Left ventricle myocardium inferior (tissue), 1 donor: ENCODE data around the gene RGS17. TPM values are rescaled to one million over a fixed set of nuclear protein-coding genes. Genes with fewer than 3 reads are reported as not detected.

Experiments
- DNase-seq: peaks from one replicate; pipeline ENCODE4 v3.0.0-alpha.2; 2020
- H3K27ac ChIP-seq: fragments of 200-600 bp; replicated peaks from 2 replicates; pipeline ENCODE4 v1.8.0; 2021
- H3K27me3 ChIP-seq: fragments of 200-600 bp; 2 replicates; pipeline ENCODE4 v1.8.0; 2021; ENCODE audit warnings: low read depth
- H3K36me3 ChIP-seq: fragments of 200-600 bp; 2 replicates; pipeline ENCODE4 v1.8.0; 2021
- H3K4me1 ChIP-seq: fragments of 200-600 bp; 2 replicates; pipeline ENCODE4 v1.8.0; 2021
- H3K4me3 ChIP-seq: fragments of 200-600 bp; 2 replicates; pipeline ENCODE4 v1.8.0; 2021; ENCODE audit warnings: mild to moderate bottlenecking, moderate library complexity
- H3K9me3 ChIP-seq: fragments of 200-600 bp; replicated peaks from 2 replicates; pipeline ENCODE4 v1.8.0; 2021
- CTCF ChIP-seq: fragments of 200-600 bp; IDR thresholded peaks from 2 replicates; pipeline ENCODE4 v1.8.0; 2021; ENCODE audit warnings: antibody characterized with exemption, mild to moderate bottlenecking, borderline replicate concordance
- intact Hi-C: fragments of 100-400 bp; cut with micrococcal nuclease; formaldehyde crosslinking; loops from one replicate; pipeline ENCODE4 v1.11.0; 2022
- total RNA-seq: library from RNA; stranded (reverse); fragmentation: NEBNext Ultra II Directional; extraction: Animal tissue kit (Norgen Biotek cat#: 25700); gene quantifications from one replicate; pipeline ENCODE4 v1.2.1, GENCODE V29; 2021
- donor health status: DM: no; HTN: yes; CAD: no; lungs with severe emphysema.

The RGS17 gene
- total RNA-seq, 1 donor from 2014 or later: 0.16 TPM

GRCh38 chr6:153149891-153150290, 18.8 kb upstream of the RGS17 start:
- Histone ChIP-seq H3K27me3 (peaks cover 12% of the 10 kb centered on the region), H3K4me1 (no peaks in the 10 kb centered on the region), H3K36me3 (no peaks in the 10 kb centered on the region), H3K27ac (no peak overlapping the region), H3K9me3 (no peaks in the 10 kb centered on the region), H3K4me3 (no peak overlapping the region)
- no peak for DNase-seq
- no peak for TF ChIP-seq CTCF
- intact Hi-C loops: no loop called here

- no peak for TF ChIP-seq CTCF
Observed at GRCh38 chr6:153146413-153146812, 15.3 kb upstream of the RGS17 start.

GRCh38 chr6:153145591-153145990, 14.5 kb upstream of the RGS17 start:
- Histone ChIP-seq H3K27ac (no peak overlapping the region), H3K4me3 (no peak overlapping the region), H3K9me3 (peaks cover 3% of the 10 kb centered on the region), H3K36me3 (no peaks in the 10 kb centered on the region), H3K27me3 (peaks cover 12% of the 10 kb centered on the region), H3K4me1 (no peaks in the 10 kb centered on the region)
- TF ChIP-seq CTCF: no peak
- intact Hi-C loops: no loop called here
- no peak for DNase-seq

More at GRCh38 chr6:153146413-153146812, 15.3 kb upstream of the RGS17 start:
- no peak for DNase-seq
- H3K27me3 ChIP-seq: peaks cover 12% of the 10 kb centered on the region
- no peaks in the 10 kb centered on the region for H3K36me3 ChIP-seq
- peaks cover 3% of the 10 kb centered on the region for H3K9me3 ChIP-seq
- H3K4me3 ChIP-seq: no peak overlapping the region
- intact Hi-C loops: no loop called here
- no peak overlapping the region for H3K27ac ChIP-seq
- H3K4me1 ChIP-seq: no peaks in the 10 kb centered on the region

GRCh38 chr6:153143200-153143599, 12.1 kb upstream of the RGS17 start:
- no peak overlapping the region for H3K27ac ChIP-seq
- no peak for TF ChIP-seq CTCF
- intact Hi-C loops: no loop called here

GRCh38 chr6:153140299-153140698, 9.2 kb upstream of the RGS17 start:
- Histone ChIP-seq H3K27ac (no peak overlapping the region), H3K4me1 (no peaks in the 10 kb centered on the region), H3K4me3 (no peak overlapping the region), H3K9me3 (peaks cover 3% of the 10 kb centered on the region), H3K27me3 (no peaks in the 10 kb centered on the region), H3K36me3 (no peaks in the 10 kb centered on the region)
- TF ChIP-seq CTCF: no peak
- no peak for DNase-seq
- intact Hi-C loops: no loop called here

More at GRCh38 chr6:153143200-153143599, 12.1 kb upstream of the RGS17 start:
- DNase-seq: no peak
- H3K4me1 ChIP-seq: no peaks in the 10 kb centered on the region
- H3K27me3 ChIP-seq: peaks cover 12% of the 10 kb centered on the region
- no peaks in the 10 kb centered on the region for H3K36me3 ChIP-seq
- H3K9me3 ChIP-seq: peaks cover 3% of the 10 kb centered on the region
- no peak overlapping the region for H3K4me3 ChIP-seq

GRCh38 chr6:153138930-153139329, 7.8 kb upstream of the RGS17 start:
- Histone ChIP-seq H3K4me3 (no peak overlapping the region), H3K27ac (no peak overlapping the region), H3K9me3 (no peaks in the 10 kb centered on the region), H3K4me1 (no peaks in the 10 kb centered on the region), H3K36me3 (no peaks in the 10 kb centered on the region), H3K27me3 (no peaks in the 10 kb centered on the region)
- TF ChIP-seq CTCF: no peak
- intact Hi-C loops: no loop called here
- no peak for DNase-seq
